K562 (cell line): Measurements from ENCODE around the gene CRADD. TPM values are rescaled to one million over a fixed set of nuclear protein-coding genes. Genes with fewer than 3 reads are reported as not detected.

Experiments used
- FOXK2 ChIP-seq, 2 experiments: fragments of 450-650 bp; IDR thresholded peaks in 1 of 2; conservative IDR thresholded peaks in 1 of 2; 2 replicates each; pipeline ENCODE4 v1.6.1; 2016; ENCODE audit warnings: low read depth in 2 of 2, mild to moderate bottlenecking in 1 of 2
- RBM25 ChIP-seq: fragments of 200-400 bp; formaldehyde crosslinking; IDR thresholded peaks from 2 replicates; pipeline ENCODE4 v1.6.1; 2018; ENCODE audit warnings: low read length, low read depth, moderate library complexity; ENCODE audit not compliant: severe bottlenecking
- TGIF2 ChIP-seq: sonication (generic); formaldehyde crosslinking; IDR thresholded peaks from 2 replicates; pipeline ENCODE4 v1.8.1; 2022; ENCODE audit warnings: mild to moderate bottlenecking, missing genetic modification reagents, moderate library complexity
- polyA plus RNA-seq, 8 experiments: library from polyadenylated mRNA; depleted of rRNA in 4 of 8; stranded (reverse) in 5 of 8; unstranded in 3 of 8; fragments of >200 nt; fragmentation: Nextera tagmentation in 2 of 8; fragmentation: Illumina TruSeq in 1 of 8; extraction: Ambion mirVana in 2 of 8; extraction: Trizol in 1 of 8; gene quantifications; 2 replicates each; pipeline versions ENCODE4 v1.2.1 to v1.2.3, GENCODE V29; 2011 to 2014; ENCODE audit warnings: inconsistent platforms in 1 of 8, missing spikeins in 1 of 8
- total RNA-seq, 7 experiments: library from RNA; depleted of rRNA in 6 of 7; stranded (reverse); fragments of >200 nt in 6 of 7; fragmentation: Illumina TruSeq in 2 of 7; extraction: Trizol in 2 of 7; gene quantifications; 2 replicates each; pipeline versions ENCODE4 v1.2.1 to v1.2.3, GENCODE V29; 2011 to 2021; ENCODE audit warnings: low replicate concordance in 1 of 7
- TF ChIP-seq, protein P1 (sequence below): fragments of 450-650 bp; IDR thresholded peaks from 2 replicates; pipeline ENCODE4 v1.6.1; 2016; ENCODE audit warnings: mild to moderate bottlenecking, moderate library complexity

Gene CRADD
- total and polyA plus RNA-seq, 9 of the 15 experiments (the other 6 are each of a cell fraction or from before 2014, with no cell fraction given): 20.5 to 41.1 (median 25.9) TPM

DNA sequence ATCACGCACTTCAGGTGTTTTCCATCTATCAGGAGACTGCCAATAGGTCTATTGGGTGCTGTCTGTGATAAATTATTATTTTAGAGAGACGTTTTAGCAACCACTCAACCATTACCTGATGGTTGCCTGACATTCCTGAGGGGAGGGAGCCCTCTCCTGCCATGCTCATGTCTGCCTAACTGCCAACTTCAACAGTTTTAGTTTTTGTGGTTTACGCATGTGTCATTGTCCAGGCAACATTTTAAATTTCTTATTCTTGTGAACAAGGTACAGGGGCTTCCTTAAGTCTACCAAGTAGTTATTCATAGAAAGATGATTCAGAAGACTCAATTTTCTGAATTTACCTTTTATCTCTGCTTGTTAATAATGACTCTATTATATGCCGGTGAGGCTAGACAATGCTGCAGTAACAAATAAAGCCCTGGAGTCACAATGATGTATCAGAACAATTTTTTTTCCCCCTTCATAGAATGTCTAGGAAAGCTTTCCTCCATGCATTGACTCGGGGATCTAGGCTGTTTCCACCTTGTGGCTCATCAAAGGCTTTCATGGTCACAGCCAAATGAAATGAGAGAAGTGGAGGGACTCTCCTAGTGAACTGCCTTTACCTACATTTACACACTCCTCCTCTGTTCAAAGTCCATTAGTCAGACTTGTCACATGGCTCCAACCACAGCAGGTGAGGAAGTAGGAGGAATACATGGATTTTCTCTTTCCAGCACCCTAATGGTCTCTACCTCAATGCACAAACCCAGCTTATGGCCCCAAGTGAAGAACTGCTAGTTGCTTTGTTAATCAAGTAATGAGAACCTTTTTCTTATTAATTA lies 225.8 kb downstream of the CRADD start (continued):
- TF ChIP-seq, protein P1, sequence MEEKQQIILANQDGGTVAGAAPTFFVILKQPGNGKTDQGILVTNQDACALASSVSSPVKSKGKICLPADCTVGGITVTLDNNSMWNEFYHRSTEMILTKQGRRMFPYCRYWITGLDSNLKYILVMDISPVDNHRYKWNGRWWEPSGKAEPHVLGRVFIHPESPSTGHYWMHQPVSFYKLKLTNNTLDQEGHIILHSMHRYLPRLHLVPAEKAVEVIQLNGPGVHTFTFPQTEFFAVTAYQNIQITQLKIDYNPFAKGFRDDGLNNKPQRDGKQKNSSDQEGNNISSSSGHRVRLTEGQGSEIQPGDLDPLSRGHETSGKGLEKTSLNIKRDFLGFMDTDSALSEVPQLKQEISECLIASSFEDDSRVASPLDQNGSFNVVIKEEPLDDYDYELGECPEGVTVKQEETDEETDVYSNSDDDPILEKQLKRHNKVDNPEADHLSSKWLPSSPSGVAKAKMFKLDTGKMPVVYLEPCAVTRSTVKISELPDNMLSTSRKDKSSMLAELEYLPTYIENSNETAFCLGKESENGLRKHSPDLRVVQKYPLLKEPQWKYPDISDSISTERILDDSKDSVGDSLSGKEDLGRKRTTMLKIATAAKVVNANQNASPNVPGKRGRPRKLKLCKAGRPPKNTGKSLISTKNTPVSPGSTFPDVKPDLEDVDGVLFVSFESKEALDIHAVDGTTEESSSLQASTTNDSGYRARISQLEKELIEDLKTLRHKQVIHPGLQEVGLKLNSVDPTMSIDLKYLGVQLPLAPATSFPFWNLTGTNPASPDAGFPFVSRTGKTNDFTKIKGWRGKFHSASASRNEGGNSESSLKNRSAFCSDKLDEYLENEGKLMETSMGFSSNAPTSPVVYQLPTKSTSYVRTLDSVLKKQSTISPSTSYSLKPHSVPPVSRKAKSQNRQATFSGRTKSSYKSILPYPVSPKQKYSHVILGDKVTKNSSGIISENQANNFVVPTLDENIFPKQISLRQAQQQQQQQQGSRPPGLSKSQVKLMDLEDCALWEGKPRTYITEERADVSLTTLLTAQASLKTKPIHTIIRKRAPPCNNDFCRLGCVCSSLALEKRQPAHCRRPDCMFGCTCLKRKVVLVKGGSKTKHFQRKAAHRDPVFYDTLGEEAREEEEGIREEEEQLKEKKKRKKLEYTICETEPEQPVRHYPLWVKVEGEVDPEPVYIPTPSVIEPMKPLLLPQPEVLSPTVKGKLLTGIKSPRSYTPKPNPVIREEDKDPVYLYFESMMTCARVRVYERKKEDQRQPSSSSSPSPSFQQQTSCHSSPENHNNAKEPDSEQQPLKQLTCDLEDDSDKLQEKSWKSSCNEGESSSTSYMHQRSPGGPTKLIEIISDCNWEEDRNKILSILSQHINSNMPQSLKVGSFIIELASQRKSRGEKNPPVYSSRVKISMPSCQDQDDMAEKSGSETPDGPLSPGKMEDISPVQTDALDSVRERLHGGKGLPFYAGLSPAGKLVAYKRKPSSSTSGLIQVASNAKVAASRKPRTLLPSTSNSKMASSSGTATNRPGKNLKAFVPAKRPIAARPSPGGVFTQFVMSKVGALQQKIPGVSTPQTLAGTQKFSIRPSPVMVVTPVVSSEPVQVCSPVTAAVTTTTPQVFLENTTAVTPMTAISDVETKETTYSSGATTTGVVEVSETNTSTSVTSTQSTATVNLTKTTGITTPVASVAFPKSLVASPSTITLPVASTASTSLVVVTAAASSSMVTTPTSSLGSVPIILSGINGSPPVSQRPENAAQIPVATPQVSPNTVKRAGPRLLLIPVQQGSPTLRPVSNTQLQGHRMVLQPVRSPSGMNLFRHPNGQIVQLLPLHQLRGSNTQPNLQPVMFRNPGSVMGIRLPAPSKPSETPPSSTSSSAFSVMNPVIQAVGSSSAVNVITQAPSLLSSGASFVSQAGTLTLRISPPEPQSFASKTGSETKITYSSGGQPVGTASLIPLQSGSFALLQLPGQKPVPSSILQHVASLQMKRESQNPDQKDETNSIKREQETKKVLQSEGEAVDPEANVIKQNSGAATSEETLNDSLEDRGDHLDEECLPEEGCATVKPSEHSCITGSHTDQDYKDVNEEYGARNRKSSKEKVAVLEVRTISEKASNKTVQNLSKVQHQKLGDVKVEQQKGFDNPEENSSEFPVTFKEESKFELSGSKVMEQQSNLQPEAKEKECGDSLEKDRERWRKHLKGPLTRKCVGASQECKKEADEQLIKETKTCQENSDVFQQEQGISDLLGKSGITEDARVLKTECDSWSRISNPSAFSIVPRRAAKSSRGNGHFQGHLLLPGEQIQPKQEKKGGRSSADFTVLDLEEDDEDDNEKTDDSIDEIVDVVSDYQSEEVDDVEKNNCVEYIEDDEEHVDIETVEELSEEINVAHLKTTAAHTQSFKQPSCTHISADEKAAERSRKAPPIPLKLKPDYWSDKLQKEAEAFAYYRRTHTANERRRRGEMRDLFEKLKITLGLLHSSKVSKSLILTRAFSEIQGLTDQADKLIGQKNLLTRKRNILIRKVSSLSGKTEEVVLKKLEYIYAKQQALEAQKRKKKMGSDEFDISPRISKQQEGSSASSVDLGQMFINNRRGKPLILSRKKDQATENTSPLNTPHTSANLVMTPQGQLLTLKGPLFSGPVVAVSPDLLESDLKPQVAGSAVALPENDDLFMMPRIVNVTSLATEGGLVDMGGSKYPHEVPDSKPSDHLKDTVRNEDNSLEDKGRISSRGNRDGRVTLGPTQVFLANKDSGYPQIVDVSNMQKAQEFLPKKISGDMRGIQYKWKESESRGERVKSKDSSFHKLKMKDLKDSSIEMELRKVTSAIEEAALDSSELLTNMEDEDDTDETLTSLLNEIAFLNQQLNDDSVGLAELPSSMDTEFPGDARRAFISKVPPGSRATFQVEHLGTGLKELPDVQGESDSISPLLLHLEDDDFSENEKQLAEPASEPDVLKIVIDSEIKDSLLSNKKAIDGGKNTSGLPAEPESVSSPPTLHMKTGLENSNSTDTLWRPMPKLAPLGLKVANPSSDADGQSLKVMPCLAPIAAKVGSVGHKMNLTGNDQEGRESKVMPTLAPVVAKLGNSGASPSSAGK: no peak
- TF ChIP-seq RBM25 (no peak), FOXK2 (conservative IDR thresholded peaks at IDR 0.05 in 1 of 2, IDR thresholded peaks at IDR 0.05 in 1 of 2; ENCODE audit: low read depth in 2 of 2) (no peak), TGIF2 (CRISPR knock-in tag) (no peak)
